ENCODE data around the gene BCL7A.

- TF ChIP-seq, protein P1, sequence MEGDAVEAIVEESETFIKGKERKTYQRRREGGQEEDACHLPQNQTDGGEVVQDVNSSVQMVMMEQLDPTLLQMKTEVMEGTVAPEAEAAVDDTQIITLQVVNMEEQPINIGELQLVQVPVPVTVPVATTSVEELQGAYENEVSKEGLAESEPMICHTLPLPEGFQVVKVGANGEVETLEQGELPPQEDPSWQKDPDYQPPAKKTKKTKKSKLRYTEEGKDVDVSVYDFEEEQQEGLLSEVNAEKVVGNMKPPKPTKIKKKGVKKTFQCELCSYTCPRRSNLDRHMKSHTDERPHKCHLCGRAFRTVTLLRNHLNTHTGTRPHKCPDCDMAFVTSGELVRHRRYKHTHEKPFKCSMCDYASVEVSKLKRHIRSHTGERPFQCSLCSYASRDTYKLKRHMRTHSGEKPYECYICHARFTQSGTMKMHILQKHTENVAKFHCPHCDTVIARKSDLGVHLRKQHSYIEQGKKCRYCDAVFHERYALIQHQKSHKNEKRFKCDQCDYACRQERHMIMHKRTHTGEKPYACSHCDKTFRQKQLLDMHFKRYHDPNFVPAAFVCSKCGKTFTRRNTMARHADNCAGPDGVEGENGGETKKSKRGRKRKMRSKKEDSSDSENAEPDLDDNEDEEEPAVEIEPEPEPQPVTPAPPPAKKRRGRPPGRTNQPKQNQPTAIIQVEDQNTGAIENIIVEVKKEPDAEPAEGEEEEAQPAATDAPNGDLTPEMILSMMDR (IDR thresholded peaks at IDR 0.05; ENCODE audit: low read length) = no peak
- TF ChIP-seq EZH2 (optimal IDR thresholded peaks at IDR 0.05; ENCODE audit: low read depth, low read length) (no peak), EZH2phosphoT487 (IDR thresholded peaks at IDR 0.05; ENCODE audit: low read length) (no peak)
These were observed 73.3 kb downstream of the BCL7A start for GRCh38 chr12:122094735-122095631.
